GM23338 (cell line): Measurements from ENCODE around the gene AGO4. TPM values are rescaled to one million over a fixed set of nuclear protein-coding genes. Genes with fewer than 3 reads are reported as not detected.
"Not testable (repeated sequence)": the region's sequence is repeated elsewhere in the genome, so short reads cannot be mapped to it uniquely, and the experiment has no call there.

ENCODE experiments used
- ATAC-seq: fragments of 200-7000 bp; cut with Tn5 transposase; 3 replicates; pipeline ENCODE4 v1.9.1; 2020
- DNase-seq: peaks from one replicate; pipeline ENCODE4 v3.0.0-alpha.2; 2015; ENCODE audit warnings: low spot score
- H2AFZ ChIP-seq: fragments of 200-600 bp; sonication (generic); 2 replicates; pipeline ENCODE4 v1.8.0; 2016; ENCODE audit warnings: antibody characterized with exemption, mild to moderate bottlenecking, moderate library complexity
- H3F3A ChIP-seq: fragments of 200-600 bp; sonication (generic); replicated peaks from 2 replicates; pipeline ENCODE4 v1.8.0; 2017; ENCODE audit warnings: antibody characterized with exemption, mixed run types, low read depth
- H3K27ac ChIP-seq: fragments of 200-600 bp; sonication (generic); 2 replicates; pipeline ENCODE4 v1.6.1; 2016; ENCODE audit warnings: low read depth
- H3K27me3 ChIP-seq: fragments of 200-600 bp; sonication (generic); 2 replicates; pipeline ENCODE4 v1.8.0; 2016; ENCODE audit warnings: mild to moderate bottlenecking, mixed run types, moderate library complexity; ENCODE audit not compliant: insufficient read depth
- H3K36me3 ChIP-seq: fragments of 200-600 bp; sonication (generic); 2 replicates; pipeline ENCODE4 v1.8.0; 2016; ENCODE audit warnings: mild to moderate bottlenecking; ENCODE audit not compliant: insufficient read depth
- H3K4me1 ChIP-seq: fragments of 200-600 bp; sonication (generic); 2 replicates; pipeline ENCODE4 v1.8.0; 2016; ENCODE audit warnings: mild to moderate bottlenecking, moderate library complexity; ENCODE audit not compliant: insufficient read depth
- H3K4me2 ChIP-seq: fragments of 200-600 bp; sonication (generic); 2 replicates; pipeline ENCODE4 v1.7.1; 2017; ENCODE audit warnings: mixed run types
- H3K4me3 ChIP-seq: fragments of 200-600 bp; sonication (generic); 2 replicates; pipeline ENCODE4 v1.6.1; 2016; ENCODE audit warnings: mixed run types
- H3K79me2 ChIP-seq: fragments of 200-600 bp; sonication (generic); replicated peaks from 2 replicates; pipeline ENCODE4 v1.8.0; 2017; ENCODE audit warnings: mild to moderate bottlenecking; ENCODE audit not compliant: insufficient read depth
- H3K9me2 ChIP-seq: fragments of 200-600 bp; sonication (generic); 2 replicates; pipeline ENCODE4 v1.8.0; 2017; ENCODE audit not compliant: insufficient read depth
- H4K20me1 ChIP-seq: fragments of 200-600 bp; sonication (generic); replicated peaks from 2 replicates; pipeline ENCODE4 v1.8.0; 2017; ENCODE audit warnings: mild to moderate bottlenecking; ENCODE audit not compliant: insufficient read depth
- H3K27ac Mint-ChIP-seq: 2 replicates; pipeline ENCODE4 v1.8.0; 2020; ENCODE audit warnings: inconsistent platforms, mild to moderate bottlenecking, moderate library complexity, mixed read lengths
- H3K27me3 Mint-ChIP-seq: 3 replicates; pipeline ENCODE4 v1.8.0; 2022; ENCODE audit warnings: low read depth, mild to moderate bottlenecking, moderate library complexity, mixed read lengths, inconsistent platforms; ENCODE audit not compliant: insufficient read depth, poor library complexity
- H3K36me3 Mint-ChIP-seq: 3 replicates; pipeline ENCODE4 v1.8.0; 2021; ENCODE audit warnings: low read depth, mild to moderate bottlenecking, inconsistent platforms, moderate library complexity, mixed read lengths
- H3K4me1 Mint-ChIP-seq: 3 replicates; pipeline ENCODE4 v1.8.0; 2020; ENCODE audit warnings: mild to moderate bottlenecking, inconsistent platforms, mixed read lengths
- H3K4me3 Mint-ChIP-seq: 3 replicates; pipeline ENCODE4 v1.8.0; 2021; ENCODE audit warnings: moderate library complexity, mild to moderate bottlenecking, inconsistent platforms, mixed read lengths
- H3K9me3 Mint-ChIP-seq: 3 replicates; pipeline ENCODE4 v1.8.0; 2020; ENCODE audit warnings: moderate library complexity, mild to moderate bottlenecking, inconsistent platforms, mixed read lengths
- EZH2 ChIP-seq: fragments of 200-600 bp; sonication (generic); IDR thresholded peaks from one replicate; pipeline ENCODE4 v1.8.0; 2017; ENCODE audit warnings: antibody characterized with exemption, mild to moderate bottlenecking, low read depth; ENCODE audit not compliant: unreplicated experiment
- NANOG ChIP-seq: IDR thresholded peaks from 2 replicates; pipeline ENCODE4 v1.6.1; 2016; ENCODE audit warnings: antibody characterized with exemption, borderline replicate concordance
- POLR2AphosphoS5 ChIP-seq: IDR thresholded peaks from 2 replicates; pipeline ENCODE4 v1.6.1; 2016; ENCODE audit warnings: antibody characterized with exemption, low read depth
- ZNF114 ChIP-seq: fragments of 250-450 bp; sonication (Bioruptor Pico); IDR thresholded peaks from 2 replicates; pipeline ENCODE4 v1.5.0; 2020; ENCODE audit warnings: mild to moderate bottlenecking, moderate library complexity
- ZNF331 ChIP-seq: fragments of 250-450 bp; sonication (Bioruptor Pico); IDR thresholded peaks from 2 replicates; pipeline ENCODE4 v1.5.0; 2020; ENCODE audit warnings: low read depth, mild to moderate bottlenecking, moderate library complexity
- polyA plus RNA-seq: library from polyadenylated mRNA; unstranded; fragments of >200 nt; fragmentation: Nextera tagmentation; extraction: Ambion mirVana; gene quantifications from 2 replicates; pipeline ENCODE4 v1.2.1, GENCODE V29; 2016
- total RNA-seq: library from RNA; depleted of rRNA; stranded (reverse); fragments of >200 nt; shearing (Covaris generic); gene quantifications from 2 replicates; pipeline ENCODE4 v1.2.3, GENCODE V29; 2014
- TF ChIP-seq, protein P1 (sequence below), 2 experiments: fragments of 200-600 bp in 1 of 2; sonication (generic) in 1 of 2; conservative IDR thresholded peaks; 2 replicates each; pipeline versions ENCODE4 v1.5.1 to v1.6.1; 2016 to 2017; ENCODE audit warnings: antibody characterized with exemption in 2 of 2, low read depth in 2 of 2, mild to moderate bottlenecking in 2 of 2, moderate library complexity in 1 of 2
- TF ChIP-seq, protein P2 (sequence below): IDR thresholded peaks from 2 replicates; pipeline ENCODE4 v1.6.1; 2016; ENCODE audit warnings: antibody characterized with exemption

Gene AGO4
- total and polyA plus RNA-seq, 2 experiments from 2014 or later, result 1.7 to 9.7 TPM

DNA sequence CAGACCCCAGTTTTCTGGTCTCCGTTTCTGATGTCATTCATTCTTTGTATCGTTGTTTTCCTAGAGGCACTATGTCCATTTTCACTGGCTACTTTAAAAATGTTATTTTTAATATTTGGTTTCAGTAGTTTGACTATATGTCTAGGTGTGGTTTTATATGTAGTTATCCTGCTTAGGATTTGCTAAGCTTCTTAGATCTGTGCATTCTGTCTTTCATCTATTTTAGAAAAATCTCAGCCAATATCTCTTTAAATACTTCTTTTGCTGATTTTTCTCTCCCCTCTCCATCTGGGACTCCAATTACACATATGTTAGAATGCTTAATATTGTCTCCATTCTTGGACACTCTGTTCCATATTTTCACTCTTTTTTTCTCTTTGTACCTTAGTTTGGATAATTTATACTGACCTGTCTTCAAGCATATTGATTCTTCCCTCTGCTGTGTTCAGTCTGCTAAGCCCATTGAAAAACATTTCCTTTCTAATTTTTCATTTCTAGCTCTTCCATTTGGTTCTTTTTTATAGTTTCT, 24.7 kb upstream of the AGO4 start:
- Histone ChIP-seq H4K20me1 (no peaks in the 10 kb centered on the region), H3K9me2 (no peaks in the 10 kb centered on the region), H3K27me3 (no peaks in the 10 kb centered on the region), H3K36me3 (no peaks in the 10 kb centered on the region), H3K4me3 (no peak overlapping the region), H3K27ac (no peak overlapping the region), H3K79me2 (no peaks in the 10 kb centered on the region), H3K4me1 (no peaks in the 10 kb centered on the region), H2AFZ (no peak overlapping the region), H3F3A (no peaks in the 10 kb centered on the region), H3K4me2 (no peak overlapping the region)
- Mint-ChIP-seq H3K4me3 (no peak overlapping the region), H3K36me3 (no peaks in the 10 kb centered on the region), H3K9me3 (no peaks in the 10 kb centered on the region), H3K27me3 (no peaks in the 10 kb centered on the region), H3K4me1 (no peaks in the 10 kb centered on the region), H3K27ac (no peak overlapping the region)
- TF ChIP-seq ZNF114, result no peak
- TF ChIP-seq ZNF331, result no peak
- no peak for TF ChIP-seq NANOG
- no peak for TF ChIP-seq EZH2
- TF ChIP-seq POLR2AphosphoS5, result no peak
- TF ChIP-seq, protein P1, sequence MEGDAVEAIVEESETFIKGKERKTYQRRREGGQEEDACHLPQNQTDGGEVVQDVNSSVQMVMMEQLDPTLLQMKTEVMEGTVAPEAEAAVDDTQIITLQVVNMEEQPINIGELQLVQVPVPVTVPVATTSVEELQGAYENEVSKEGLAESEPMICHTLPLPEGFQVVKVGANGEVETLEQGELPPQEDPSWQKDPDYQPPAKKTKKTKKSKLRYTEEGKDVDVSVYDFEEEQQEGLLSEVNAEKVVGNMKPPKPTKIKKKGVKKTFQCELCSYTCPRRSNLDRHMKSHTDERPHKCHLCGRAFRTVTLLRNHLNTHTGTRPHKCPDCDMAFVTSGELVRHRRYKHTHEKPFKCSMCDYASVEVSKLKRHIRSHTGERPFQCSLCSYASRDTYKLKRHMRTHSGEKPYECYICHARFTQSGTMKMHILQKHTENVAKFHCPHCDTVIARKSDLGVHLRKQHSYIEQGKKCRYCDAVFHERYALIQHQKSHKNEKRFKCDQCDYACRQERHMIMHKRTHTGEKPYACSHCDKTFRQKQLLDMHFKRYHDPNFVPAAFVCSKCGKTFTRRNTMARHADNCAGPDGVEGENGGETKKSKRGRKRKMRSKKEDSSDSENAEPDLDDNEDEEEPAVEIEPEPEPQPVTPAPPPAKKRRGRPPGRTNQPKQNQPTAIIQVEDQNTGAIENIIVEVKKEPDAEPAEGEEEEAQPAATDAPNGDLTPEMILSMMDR (conservative IDR thresholded peaks at IDR 0.05; ENCODE audit: low read depth in 2 of 2), result no peak
- no peak for ATAC-seq
- no peak for DNase-seq

DNA sequence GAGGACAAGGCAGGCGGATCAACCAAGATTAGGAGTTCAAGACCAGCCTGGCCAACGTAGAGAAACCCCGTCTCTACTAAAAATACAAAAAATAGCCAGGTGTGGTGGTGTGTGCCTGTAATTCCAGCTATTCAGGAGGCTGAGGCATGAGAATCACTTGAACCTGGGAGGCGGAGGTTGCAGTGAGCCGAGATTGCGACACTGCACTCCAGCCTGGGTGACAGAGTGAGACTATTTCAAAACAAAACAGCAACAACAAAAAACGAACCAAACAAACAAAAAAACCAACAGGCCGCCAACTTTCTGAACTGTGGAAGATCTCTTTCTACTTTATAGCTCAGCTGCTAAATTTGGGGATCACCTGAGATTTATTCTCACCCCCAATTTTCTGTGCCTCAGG, 23.5 kb upstream of the AGO4 start:
- H3K4me3 Mint-ChIP-seq, H3K27me3 Mint-ChIP-seq: not testable (repeated sequence)

DNA sequence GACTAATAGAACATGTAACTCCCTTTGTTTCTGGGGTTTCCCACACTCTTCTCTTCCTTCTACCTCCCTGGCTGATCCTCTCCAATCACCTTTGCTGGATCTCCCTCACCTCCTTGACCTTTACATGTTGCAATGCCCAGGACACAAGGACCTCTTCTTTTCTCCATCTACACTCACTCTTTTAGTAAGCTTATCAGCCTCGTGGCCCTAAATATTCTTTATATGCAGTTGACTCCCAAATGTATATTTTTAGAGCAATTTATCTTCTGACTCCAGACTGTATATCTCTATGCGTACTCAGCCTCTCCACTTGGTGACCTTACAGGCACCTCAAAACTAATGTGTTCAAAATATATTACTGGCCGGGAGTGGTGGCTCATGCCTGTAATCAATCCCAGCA, 19.7 kb upstream of the AGO4 start:
- H3K4me3 ChIP-seq, result no peak overlapping the region
- ATAC-seq, result no peak
- no peaks in the 10 kb centered on the region for H3K4me1 ChIP-seq
- no peaks in the 10 kb centered on the region for H3K36me3 Mint-ChIP-seq
- no peak overlapping the region for H3K27ac ChIP-seq
- no peaks in the 10 kb centered on the region for H3K27me3 Mint-ChIP-seq
- H3F3A ChIP-seq, result no peaks in the 10 kb centered on the region
- H3K4me3 Mint-ChIP-seq, result no peak overlapping the region
- no peaks in the 10 kb centered on the region for H3K36me3 ChIP-seq
- H3K27me3 ChIP-seq, result no peaks in the 10 kb centered on the region
- no peaks in the 10 kb centered on the region for H3K9me3 Mint-ChIP-seq
- H4K20me1 ChIP-seq, result no peaks in the 10 kb centered on the region
- H2AFZ ChIP-seq, result 0 out of 2 replicates have a peak overlapping the region, but pooled peaks have one; percentile 59
- no peak for DNase-seq
- H3K79me2 ChIP-seq, result no peaks in the 10 kb centered on the region
- H3K9me2 ChIP-seq, result no peaks in the 10 kb centered on the region
- H3K4me2 ChIP-seq, result no peak overlapping the region
- H3K27ac Mint-ChIP-seq, result no peak overlapping the region
- H3K4me1 Mint-ChIP-seq, result no peaks in the 10 kb centered on the region
- no peak for TF ChIP-seq ZNF331
- TF ChIP-seq, protein P2, sequence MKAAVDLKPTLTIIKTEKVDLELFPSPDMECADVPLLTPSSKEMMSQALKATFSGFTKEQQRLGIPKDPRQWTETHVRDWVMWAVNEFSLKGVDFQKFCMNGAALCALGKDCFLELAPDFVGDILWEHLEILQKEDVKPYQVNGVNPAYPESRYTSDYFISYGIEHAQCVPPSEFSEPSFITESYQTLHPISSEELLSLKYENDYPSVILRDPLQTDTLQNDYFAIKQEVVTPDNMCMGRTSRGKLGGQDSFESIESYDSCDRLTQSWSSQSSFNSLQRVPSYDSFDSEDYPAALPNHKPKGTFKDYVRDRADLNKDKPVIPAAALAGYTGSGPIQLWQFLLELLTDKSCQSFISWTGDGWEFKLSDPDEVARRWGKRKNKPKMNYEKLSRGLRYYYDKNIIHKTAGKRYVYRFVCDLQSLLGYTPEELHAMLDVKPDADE, result no peak

More for the DNA sequence above, 23.5 kb upstream of the AGO4 start:
- not testable (repeated sequence) for H3K9me2 ChIP-seq, H3K36me3 ChIP-seq, H3K79me2 ChIP-seq, H3F3A ChIP-seq, H3K27me3 ChIP-seq, ATAC-seq, H3K27ac ChIP-seq, H3K4me3 ChIP-seq, H3K27ac Mint-ChIP-seq, H3K9me3 Mint-ChIP-seq, H3K4me1 Mint-ChIP-seq, H3K4me2 ChIP-seq, DNase-seq, H3K4me1 ChIP-seq, H2AFZ ChIP-seq, H3K36me3 Mint-ChIP-seq, H4K20me1 ChIP-seq
